Measurements from ENCODE around the gene PLCXD3.

DNA sequence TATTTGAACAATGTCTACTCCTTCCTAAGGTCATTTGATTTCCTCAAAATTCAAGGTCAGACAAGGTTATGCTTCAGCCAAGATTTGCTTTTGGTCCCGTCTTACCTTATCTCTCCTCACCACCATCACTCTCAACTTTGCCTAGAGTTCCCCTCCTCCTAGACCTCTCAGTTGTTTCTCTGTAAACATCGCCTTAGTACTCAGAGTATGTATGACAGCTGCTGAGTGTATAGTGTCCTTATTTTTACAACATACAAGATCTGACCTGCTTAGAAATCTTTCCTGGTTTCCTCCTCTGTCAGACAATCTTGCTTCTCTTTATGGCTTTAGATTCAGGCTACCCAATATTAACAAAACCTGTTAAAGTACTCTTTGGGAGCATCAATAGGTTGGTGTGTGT, 247.1 kb downstream of the PLCXD3 start:
- TF ChIP-seq, protein P1, sequence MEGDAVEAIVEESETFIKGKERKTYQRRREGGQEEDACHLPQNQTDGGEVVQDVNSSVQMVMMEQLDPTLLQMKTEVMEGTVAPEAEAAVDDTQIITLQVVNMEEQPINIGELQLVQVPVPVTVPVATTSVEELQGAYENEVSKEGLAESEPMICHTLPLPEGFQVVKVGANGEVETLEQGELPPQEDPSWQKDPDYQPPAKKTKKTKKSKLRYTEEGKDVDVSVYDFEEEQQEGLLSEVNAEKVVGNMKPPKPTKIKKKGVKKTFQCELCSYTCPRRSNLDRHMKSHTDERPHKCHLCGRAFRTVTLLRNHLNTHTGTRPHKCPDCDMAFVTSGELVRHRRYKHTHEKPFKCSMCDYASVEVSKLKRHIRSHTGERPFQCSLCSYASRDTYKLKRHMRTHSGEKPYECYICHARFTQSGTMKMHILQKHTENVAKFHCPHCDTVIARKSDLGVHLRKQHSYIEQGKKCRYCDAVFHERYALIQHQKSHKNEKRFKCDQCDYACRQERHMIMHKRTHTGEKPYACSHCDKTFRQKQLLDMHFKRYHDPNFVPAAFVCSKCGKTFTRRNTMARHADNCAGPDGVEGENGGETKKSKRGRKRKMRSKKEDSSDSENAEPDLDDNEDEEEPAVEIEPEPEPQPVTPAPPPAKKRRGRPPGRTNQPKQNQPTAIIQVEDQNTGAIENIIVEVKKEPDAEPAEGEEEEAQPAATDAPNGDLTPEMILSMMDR (optimal IDR thresholded peaks at IDR 0.05 in 1 of 3, IDR thresholded peaks at IDR 0.05 in 1 of 3, conservative IDR thresholded peaks at IDR 0.05 in 1 of 3; ENCODE audit: extremely low read depth in 1 of 3, insufficient read depth in 2 of 3, low read length in 3 of 3) = no peak
- no peak for TF ChIP-seq EZH2 (IDR thresholded peaks at IDR 0.05; ENCODE audit: low read length)
